Epithelial cell of proximal tubule (primary cell): ENCODE data around the gene MRPS27. TPM values are rescaled to one million over a fixed set of nuclear protein-coding genes. Genes with fewer than 3 reads are reported as not detected.

ENCODE experiments used
- DNase-seq: peaks from one replicate; pipeline ENCODE4 v3.0.0-alpha.2; 2011; ENCODE audit warnings: low read depth
- H3K4me3 ChIP-seq: 2 replicates; pipeline ENCODE4 v1.5.1; 2011; ENCODE audit warnings: low read depth, mild to moderate bottlenecking, low read length
- total RNA-seq: library from RNA; depleted of rRNA; stranded (reverse); fragments of >200 nt; gene quantifications from 2 replicates; pipeline ENCODE4 v1.2.3, GENCODE V29; 2015
- TF ChIP-seq, protein P1 (sequence below): conservative IDR thresholded peaks from 2 replicates; pipeline ENCODE4 v1.5.1; 2012; ENCODE audit warnings: low read depth, mild to moderate bottlenecking, low read length

MRPS27 gene
- total RNA-seq, 1 donor from 2014 or later: 54.4 TPM

GRCh38 chr5:72199681-72200080 is 120.4 kb downstream of the MRPS27 start:
- no peak overlapping the region for H3K4me3 ChIP-seq
- TF ChIP-seq, protein P1, sequence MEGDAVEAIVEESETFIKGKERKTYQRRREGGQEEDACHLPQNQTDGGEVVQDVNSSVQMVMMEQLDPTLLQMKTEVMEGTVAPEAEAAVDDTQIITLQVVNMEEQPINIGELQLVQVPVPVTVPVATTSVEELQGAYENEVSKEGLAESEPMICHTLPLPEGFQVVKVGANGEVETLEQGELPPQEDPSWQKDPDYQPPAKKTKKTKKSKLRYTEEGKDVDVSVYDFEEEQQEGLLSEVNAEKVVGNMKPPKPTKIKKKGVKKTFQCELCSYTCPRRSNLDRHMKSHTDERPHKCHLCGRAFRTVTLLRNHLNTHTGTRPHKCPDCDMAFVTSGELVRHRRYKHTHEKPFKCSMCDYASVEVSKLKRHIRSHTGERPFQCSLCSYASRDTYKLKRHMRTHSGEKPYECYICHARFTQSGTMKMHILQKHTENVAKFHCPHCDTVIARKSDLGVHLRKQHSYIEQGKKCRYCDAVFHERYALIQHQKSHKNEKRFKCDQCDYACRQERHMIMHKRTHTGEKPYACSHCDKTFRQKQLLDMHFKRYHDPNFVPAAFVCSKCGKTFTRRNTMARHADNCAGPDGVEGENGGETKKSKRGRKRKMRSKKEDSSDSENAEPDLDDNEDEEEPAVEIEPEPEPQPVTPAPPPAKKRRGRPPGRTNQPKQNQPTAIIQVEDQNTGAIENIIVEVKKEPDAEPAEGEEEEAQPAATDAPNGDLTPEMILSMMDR: no peak

DNA sequence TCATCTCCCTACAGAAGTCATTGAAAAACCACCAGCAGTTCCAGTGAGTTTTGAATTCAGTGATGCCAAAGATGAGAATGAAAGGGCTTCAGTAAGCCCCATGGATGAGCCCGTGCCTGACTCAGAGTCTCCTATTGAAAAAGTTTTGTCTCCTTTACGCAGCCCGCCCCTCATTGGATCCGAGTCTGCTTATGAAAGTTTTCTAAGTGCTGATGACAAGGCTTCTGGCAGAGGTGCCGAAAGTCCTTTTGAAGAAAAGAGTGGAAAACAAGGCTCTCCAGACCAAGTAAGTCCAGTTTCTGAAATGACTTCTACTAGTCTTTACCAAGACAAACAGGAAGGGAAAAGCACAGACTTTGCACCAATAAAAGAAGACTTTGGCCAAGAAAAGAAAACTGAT is 122.6 kb downstream of the MRPS27 start:
- H3K4me3 ChIP-seq: no peak overlapping the region
- DNase-seq: no peak
- TF ChIP-seq, protein P1: no peak

More at GRCh38 chr5:72199681-72200080, 120.4 kb downstream of the MRPS27 start:
- no peak for DNase-seq

DNA sequence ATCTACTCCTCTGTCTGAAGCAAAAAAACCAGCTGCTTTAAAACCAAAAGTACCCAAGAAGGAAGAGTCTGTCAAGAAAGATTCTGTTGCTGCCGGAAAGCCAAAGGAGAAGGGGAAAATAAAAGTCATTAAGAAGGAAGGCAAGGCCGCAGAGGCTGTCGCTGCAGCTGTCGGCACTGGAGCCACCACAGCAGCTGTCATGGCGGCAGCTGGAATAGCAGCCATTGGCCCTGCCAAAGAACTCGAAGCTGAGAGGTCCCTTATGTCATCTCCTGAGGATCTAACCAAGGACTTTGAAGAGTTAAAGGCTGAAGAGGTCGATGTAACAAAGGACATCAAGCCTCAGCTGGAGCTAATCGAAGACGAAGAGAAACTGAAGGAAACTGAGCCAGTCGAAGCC is 124.5 kb downstream of the MRPS27 start:
- H3K4me3 ChIP-seq: no peak overlapping the region
- no peak for DNase-seq
- TF ChIP-seq, protein P1: no peak

DNA sequence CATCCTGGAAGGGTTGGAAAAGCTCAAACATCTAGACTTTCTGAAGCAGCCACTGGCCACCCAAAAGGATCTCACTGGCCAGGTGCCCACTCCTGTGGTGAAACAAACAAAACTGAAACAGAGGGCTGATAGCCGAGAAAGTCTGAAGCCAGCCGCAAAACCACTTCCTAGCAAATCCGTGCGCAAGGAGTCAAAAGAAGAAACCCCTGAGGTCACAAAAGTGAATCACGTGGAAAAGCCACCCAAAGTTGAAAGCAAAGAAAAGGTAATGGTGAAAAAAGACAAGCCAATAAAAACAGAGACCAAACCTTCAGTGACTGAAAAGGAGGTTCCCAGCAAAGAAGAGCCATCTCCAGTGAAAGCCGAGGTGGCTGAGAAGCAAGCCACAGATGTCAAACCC is 125.2 kb downstream of the MRPS27 start:
- no peak for DNase-seq
- H3K4me3 ChIP-seq: no peak overlapping the region
- TF ChIP-seq, protein P1: no peak

- no peak overlapping the region for H3K4me3 ChIP-seq
- no peak for DNase-seq
- TF ChIP-seq, protein P1: no peak
Observed at GRCh38 chr5:72191404-72191803, 128.6 kb downstream of the MRPS27 start.

DNA sequence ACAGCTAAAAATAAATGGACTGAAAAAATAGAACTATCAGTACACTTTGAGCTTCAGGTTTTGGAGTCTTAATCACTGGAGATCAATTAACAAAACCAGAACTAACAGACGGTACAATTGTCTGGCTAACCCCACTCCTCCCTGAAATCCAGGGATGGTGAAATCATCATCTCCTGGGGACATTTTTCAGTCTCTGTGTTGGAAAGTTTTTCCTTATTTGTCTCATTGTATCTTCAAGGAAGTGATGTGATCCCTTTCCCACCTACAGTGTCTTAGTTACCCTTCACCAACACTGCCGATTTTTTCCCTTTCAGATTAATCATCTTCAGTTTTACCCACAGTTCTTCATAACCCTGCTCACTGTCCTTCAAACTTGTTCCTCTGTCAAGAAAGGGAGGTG is 130.9 kb downstream of the MRPS27 start:
- H3K4me3 ChIP-seq: no peak overlapping the region
- no peak for DNase-seq
- TF ChIP-seq, protein P1: no peak

- TF ChIP-seq, protein P1: no peak
- DNase-seq: no peak
- no peak overlapping the region for H3K4me3 ChIP-seq
Observed at GRCh38 chr5:72188166-72188565, 131.9 kb downstream of the MRPS27 start.
